Activated B cell treated with CpG ODN at 0.5 μM for 24 hours (primary cell): ENCODE data around the gene CPNE4. TPM values are rescaled to one million over a fixed set of nuclear protein-coding genes. Genes with fewer than 3 reads are reported as not detected.

Experiments used
- ATAC-seq: fragments of 200-7000 bp; cut with Tn5 transposase; one replicate; pipeline ENCODE4 v1.10.0; 2021; ENCODE audit warnings: low read depth, mild to moderate bottlenecking, moderate library complexity
- CTCF ChIA-PET: fragments of 350-600 bp; sonication (Branson Sonifier 250); formaldehyde crosslinking; loops from one replicate; lab custom pipeline; 2021; ENCODE audit warnings: antibody characterized with exemption; lab: Charles Lee
- POLR2A ChIA-PET: fragments of 350-600 bp; sonication (Branson Sonifier 250); formaldehyde crosslinking; loops from one replicate; lab custom pipeline; 2021; ENCODE audit warnings: antibody characterized with exemption; lab: Charles Lee
- DNase-seq: peaks from one replicate; pipeline ENCODE4 v3.0.0; 2022
- H3K27ac Mint-ChIP-seq: one replicate; pipeline ENCODE4 v1.8.0; 2020; ENCODE audit warnings: mixed read lengths
- H3K27me3 Mint-ChIP-seq: one replicate; pipeline ENCODE4 v1.8.0; 2021; ENCODE audit warnings: mixed read lengths
- H3K36me3 Mint-ChIP-seq: one replicate; pipeline ENCODE4 v1.8.0; 2021; ENCODE audit warnings: low read depth, mixed read lengths
- H3K4me1 Mint-ChIP-seq: one replicate; pipeline ENCODE4 v1.8.0; 2021; ENCODE audit warnings: mixed read lengths
- H3K4me3 Mint-ChIP-seq: one replicate; pipeline ENCODE4 v1.8.0; 2020; ENCODE audit warnings: mild to moderate bottlenecking, mixed read lengths
- H3K9me3 Mint-ChIP-seq: one replicate; pipeline ENCODE4 v1.8.0; 2020; ENCODE audit warnings: mixed read lengths
- CTCF ChIP-seq: fragments of 200-600 bp; IDR thresholded peaks from one replicate; pipeline ENCODE4 v1.8.0; 2022; ENCODE audit warnings: antibody characterized with exemption, mild to moderate bottlenecking
- intact Hi-C: fragments of 100-400 bp; cut with micrococcal nuclease; formaldehyde crosslinking; loops from one replicate; pipeline ENCODE4 v1.15.1; 2024
- total RNA-seq: library from RNA; stranded (reverse); gene quantifications from 2 replicates; pipeline ENCODE4 v1.2.3, GENCODE V29; 2022

Gene CPNE4
- total RNA-seq, 1 donor from 2014 or later: not detected

GRCh38 chr3:131547585-131547984 lies 487.2 kb downstream of the CPNE4 start:
- intact Hi-C loops: no loop called here
- TF ChIP-seq CTCF: no peak
- Mint-ChIP-seq H3K9me3 (no peaks in the 10 kb centered on the region), H3K4me1 (no peaks in the 10 kb centered on the region), H3K4me3 (no peak overlapping the region), H3K36me3 (no peaks in the 10 kb centered on the region), H3K27ac (no peak overlapping the region), H3K27me3 (peaks cover 4% of the 10 kb centered on the region)
- ATAC-seq (no peak), DNase-seq (no peak)
- POLR2A ChIA-PET: interaction anchor here (0.7 kb wide), 1 partner anchor 44 kb away, joined by 10 read pairs; no protein-coding TSS in a partner anchor
- CTCF ChIA-PET: no interaction called here

- H3K27ac Mint-ChIP-seq: no peak overlapping the region
- H3K4me3 Mint-ChIP-seq: no peak overlapping the region
- H3K36me3 Mint-ChIP-seq: no peaks in the 10 kb centered on the region
- POLR2A ChIA-PET: no interaction called here
- no peak for DNase-seq
- no peaks in the 10 kb centered on the region for H3K4me1 Mint-ChIP-seq
- peaks cover 4% of the 10 kb centered on the region for H3K27me3 Mint-ChIP-seq
- CTCF ChIA-PET: no interaction called here
- no peaks in the 10 kb centered on the region for H3K9me3 Mint-ChIP-seq
- no peak for ATAC-seq
- TF ChIP-seq CTCF: no peak
- intact Hi-C loops: no loop called here
Measured at GRCh38 chr3:131546441-131546840, 488.4 kb downstream of the CPNE4 start.

- no peaks in the 10 kb centered on the region for H3K9me3 Mint-ChIP-seq
- peaks cover 6% of the 10 kb centered on the region for H3K27me3 Mint-ChIP-seq
- intact Hi-C loops: no loop called here
- CTCF ChIA-PET: no interaction called here
- POLR2A ChIA-PET: no interaction called here
- ATAC-seq (no peak), DNase-seq (no peak)
- no peak overlapping the region for H3K27ac Mint-ChIP-seq
- H3K4me3 Mint-ChIP-seq: no peak overlapping the region
- H3K36me3 Mint-ChIP-seq: no peaks in the 10 kb centered on the region
- no peak for TF ChIP-seq CTCF
- H3K4me1 Mint-ChIP-seq: no peaks in the 10 kb centered on the region
Measured at GRCh38 chr3:131544557-131544956, 490.3 kb downstream of the CPNE4 start.

GRCh38 chr3:131543714-131544113 lies 491.1 kb downstream of the CPNE4 start:
- TF ChIP-seq CTCF: no peak
- CTCF ChIA-PET: no interaction called here

GRCh38 chr3:131541288-131541687 lies 493.5 kb downstream of the CPNE4 start:
- no peaks in the 10 kb centered on the region for H3K36me3 Mint-ChIP-seq
- no peak for DNase-seq
- H3K4me1 Mint-ChIP-seq: no peaks in the 10 kb centered on the region
- no peak for ATAC-seq
- H3K27me3 Mint-ChIP-seq: peaks cover 4% of the 10 kb centered on the region
- TF ChIP-seq CTCF: no peak
- no peak overlapping the region for H3K27ac Mint-ChIP-seq
- H3K9me3 Mint-ChIP-seq: peaks cover 2% of the 10 kb centered on the region
- no peak overlapping the region for H3K4me3 Mint-ChIP-seq
- intact Hi-C loops: no loop called here
- ChIA-PET CTCF (no interaction called here), POLR2A (no interaction called here)

More at GRCh38 chr3:131543714-131544113, 491.1 kb downstream of the CPNE4 start:
- POLR2A ChIA-PET: no interaction called here
- no peak for ATAC-seq
- no peak overlapping the region for H3K27ac Mint-ChIP-seq
- peaks cover under 1% of the 10 kb centered on the region for H3K9me3 Mint-ChIP-seq
- peaks cover 6% of the 10 kb centered on the region for H3K27me3 Mint-ChIP-seq
- H3K4me3 Mint-ChIP-seq: no peak overlapping the region
- intact Hi-C loops: no loop called here
- no peak for DNase-seq
- H3K4me1 Mint-ChIP-seq: no peaks in the 10 kb centered on the region
- no peaks in the 10 kb centered on the region for H3K36me3 Mint-ChIP-seq
